H9 (cell line): Measurements from ENCODE around the gene SMARCA2. TPM values are rescaled to one million over a fixed set of nuclear protein-coding genes. Genes with fewer than 3 reads are reported as not detected.

Experiments used
- DNase-seq: peaks from one replicate; pipeline ENCODE4 v3.0.0-alpha.2; 2017
- H2AFZ ChIP-seq: one replicate; pipeline ENCODE4 v1.6.1; 2013; ENCODE audit warnings: mild to moderate bottlenecking, low read length, control low read depth, moderate library complexity
- H2AK5ac ChIP-seq: 2 replicates; pipeline ENCODE4 v1.6.1; 2013; ENCODE audit warnings: low read length, control low read depth, mixed read lengths; ENCODE audit not compliant: insufficient read length
- H2BK120ac ChIP-seq: one replicate; pipeline ENCODE4 v1.6.1; 2013; ENCODE audit warnings: low read depth, mild to moderate bottlenecking, low read length, control low read depth, inconsistent platforms; ENCODE audit not compliant: poor library complexity, severe bottlenecking
- H2BK12ac ChIP-seq: 2 replicates; pipeline ENCODE4 v1.6.1; 2013; ENCODE audit warnings: low read length, control low read depth, mixed read lengths, low read depth; ENCODE audit not compliant: insufficient read length
- H2BK15ac ChIP-seq: 2 replicates; pipeline ENCODE4 v1.6.1; 2013; ENCODE audit warnings: low read depth, low read length, control low read depth
- H2BK20ac ChIP-seq: one replicate; pipeline ENCODE4 v1.6.1; 2013; ENCODE audit warnings: low read depth, mild to moderate bottlenecking, low read length, control low read depth, inconsistent platforms; ENCODE audit not compliant: poor library complexity, severe bottlenecking
- H2BK5ac ChIP-seq: 2 replicates; pipeline ENCODE4 v1.6.1; 2013; ENCODE audit warnings: low read length, control low read depth, mixed read lengths; ENCODE audit not compliant: insufficient read length
- H3K14ac ChIP-seq: 2 replicates; pipeline ENCODE4 v1.6.1; 2013; ENCODE audit warnings: low read length, control low read depth; ENCODE audit not compliant: insufficient read depth
- H3K18ac ChIP-seq: 2 replicates; pipeline ENCODE4 v1.6.1; 2013; ENCODE audit warnings: low read depth, mild to moderate bottlenecking, mixed read lengths, low read length, control low read depth; ENCODE audit not compliant: insufficient read length
- H3K23ac ChIP-seq: 2 replicates; pipeline ENCODE4 v1.6.1; 2013; ENCODE audit warnings: low read length, control low read depth, mixed read lengths, low read depth; ENCODE audit not compliant: insufficient read length
- H3K23me2 ChIP-seq: 2 replicates; pipeline ENCODE4 v1.6.1; 2013; ENCODE audit warnings: low read depth, mild to moderate bottlenecking, mixed read lengths, low read length, control low read depth; ENCODE audit not compliant: insufficient read length, poor library complexity, severe bottlenecking
- H3K27ac ChIP-seq: 2 replicates; pipeline ENCODE4 v1.5.1; 2013; ENCODE audit warnings: low read length, control low read depth, mixed read lengths, low read depth; ENCODE audit not compliant: insufficient read length
- H3K27me3 ChIP-seq: 2 replicates; pipeline ENCODE4 v1.6.1; 2013; ENCODE audit warnings: low read length, control low read depth, inconsistent platforms; ENCODE audit not compliant: insufficient read depth
- H3K4ac ChIP-seq: 2 replicates; pipeline ENCODE4 v1.6.1; 2013; ENCODE audit warnings: low read depth, mild to moderate bottlenecking, control low read depth, inconsistent platforms, low read length, moderate library complexity
- H3K4me1 ChIP-seq: 2 replicates; pipeline ENCODE4 v1.6.1; 2013; ENCODE audit warnings: low read length, control low read depth, inconsistent platforms; ENCODE audit not compliant: insufficient read depth
- H3K4me2 ChIP-seq: 2 replicates; pipeline ENCODE4 v1.6.1; 2013; ENCODE audit warnings: low read length, control low read depth, mixed read lengths; ENCODE audit not compliant: insufficient read length, insufficient read depth
- H3K56ac ChIP-seq: 2 replicates; pipeline ENCODE4 v1.6.1; 2013; ENCODE audit warnings: low read depth, mild to moderate bottlenecking, mixed read lengths, low read length, control low read depth; ENCODE audit not compliant: insufficient read length
- H3K79me1 ChIP-seq: 2 replicates; pipeline ENCODE4 v1.6.1; 2013; ENCODE audit warnings: low read depth, mild to moderate bottlenecking, moderate library complexity, low read length, control low read depth, inconsistent platforms; ENCODE audit not compliant: insufficient read depth, poor library complexity, severe bottlenecking
- H3K79me2 ChIP-seq: 2 replicates; pipeline ENCODE4 v1.6.1; 2013; ENCODE audit warnings: low read length, control low read depth, inconsistent platforms; ENCODE audit not compliant: insufficient read depth
- H3K9ac ChIP-seq: 2 replicates; pipeline ENCODE4 v1.6.1; 2013; ENCODE audit warnings: low read length, control low read depth, mixed read lengths; ENCODE audit not compliant: insufficient read length; ENCODE audit errors: extremely low read depth
- H3K9me3 ChIP-seq: one replicate; pipeline ENCODE4 v1.6.1; 2013; ENCODE audit warnings: low read depth, low read length, inconsistent platforms; ENCODE audit not compliant: control insufficient read depth
- H3T11ph ChIP-seq: one replicate; pipeline ENCODE4 v1.6.1; 2013; ENCODE audit warnings: mild to moderate bottlenecking, low read length, control low read depth, inconsistent platforms
- H4K20me1 ChIP-seq: one replicate; pipeline ENCODE4 v1.6.1; 2013; ENCODE audit not compliant: control insufficient read depth, insufficient read length, insufficient read depth
- H4K5ac ChIP-seq: 2 replicates; pipeline ENCODE4 v1.6.1; 2013; ENCODE audit warnings: low read depth, mild to moderate bottlenecking, mixed read lengths, low read length, control low read depth; ENCODE audit not compliant: insufficient read length
- H4K8ac ChIP-seq: replicated peaks from 2 replicates; pipeline ENCODE4 v1.6.1; 2013; ENCODE audit warnings: low read length, control low read depth, mixed read lengths, low read depth; ENCODE audit not compliant: insufficient read length
- H4K91ac ChIP-seq: 2 replicates; pipeline ENCODE4 v1.6.1; 2013; ENCODE audit warnings: low read depth, mild to moderate bottlenecking, moderate library complexity, mixed read lengths, low read length, control low read depth; ENCODE audit not compliant: insufficient read length
- H3K27ac Mint-ChIP-seq, 3 experiments: 2 replicates in 2 of 3; 3 replicates in 1 of 3; pipeline ENCODE4 v1.8.0; 2020 to 2021; ENCODE audit warnings: mixed read lengths in 3 of 3, mild to moderate bottlenecking in 1 of 3, moderate library complexity in 1 of 3
- H3K27me3 Mint-ChIP-seq: 2 replicates; pipeline ENCODE4 v1.8.0; 2021; ENCODE audit warnings: low read depth, mild to moderate bottlenecking, moderate library complexity, mixed read lengths
- H3K36me3 Mint-ChIP-seq, 3 experiments: 2 replicates in 2 of 3; 3 replicates in 1 of 3; pipeline ENCODE4 v1.8.0; 2020 to 2021; ENCODE audit warnings: low read depth in 3 of 3, mixed read lengths in 3 of 3; ENCODE audit not compliant: insufficient read depth in 1 of 3
- H3K4me1 Mint-ChIP-seq, 2 experiments: 2 replicates each; pipeline ENCODE4 v1.8.0; 2020; ENCODE audit warnings: mixed read lengths in 2 of 2
- H3K4me3 Mint-ChIP-seq, 2 experiments: 2 replicates in 1 of 2; 3 replicates in 1 of 2; pipeline ENCODE4 v1.8.0; 2020 to 2021; ENCODE audit warnings: mild to moderate bottlenecking in 2 of 2, mixed read lengths in 2 of 2, moderate library complexity in 1 of 2
- H3K9me3 Mint-ChIP-seq, 2 experiments: 2 replicates in 1 of 2; 3 replicates in 1 of 2; pipeline ENCODE4 v1.8.0; 2020; ENCODE audit warnings: mild to moderate bottlenecking in 2 of 2, mixed read lengths in 2 of 2, moderate library complexity in 1 of 2
- WGBS: extraction: QIAGEN DNeasy Blood & Tissue Kit; methylation state at CpG from one replicate; pipeline ENCODE4 v1.1.7; 2013; ENCODE audit warnings: missing lambda C conversion rate, low lambda C conversion rate, mixed read lengths; ENCODE audit not compliant: insufficient read length; ENCODE audit errors: extremely low coverage; 5-methylcytosine and 5-hydroxymethylcytosine counted together
- total RNA-seq: library from RNA; stranded (reverse); gene quantifications from 2 replicates; pipeline ENCODE4 v1.2.1, GENCODE V29; 2021
- TF ChIP-seq, protein P1 (sequence below): fragments of 200-600 bp; sonication (generic); conservative IDR thresholded peaks from 3 replicates; pipeline ENCODE4 v1.8.0; 2021; ENCODE audit warnings: antibody characterized with exemption, mild to moderate bottlenecking

SMARCA2 gene
- total RNA-seq, 1 experiment from 2014 or later, result 15.3 TPM

GRCh38 chr9:2151171-2151570 is 136.0 kb downstream of the SMARCA2 start:
- H2BK5ac ChIP-seq, result no peak overlapping the region
- no peak overlapping the region for H3K23ac ChIP-seq
- H3K4me3 Mint-ChIP-seq, result no peak overlapping the region
- H3K4me1 Mint-ChIP-seq, result peaks cover 8 to 11% of the 10 kb centered on the region in 2 experiments
- H3K27me3 ChIP-seq, result no peaks in the 10 kb centered on the region
- no peaks in the 10 kb centered on the region for H3K27me3 Mint-ChIP-seq
- TF ChIP-seq, protein P1, sequence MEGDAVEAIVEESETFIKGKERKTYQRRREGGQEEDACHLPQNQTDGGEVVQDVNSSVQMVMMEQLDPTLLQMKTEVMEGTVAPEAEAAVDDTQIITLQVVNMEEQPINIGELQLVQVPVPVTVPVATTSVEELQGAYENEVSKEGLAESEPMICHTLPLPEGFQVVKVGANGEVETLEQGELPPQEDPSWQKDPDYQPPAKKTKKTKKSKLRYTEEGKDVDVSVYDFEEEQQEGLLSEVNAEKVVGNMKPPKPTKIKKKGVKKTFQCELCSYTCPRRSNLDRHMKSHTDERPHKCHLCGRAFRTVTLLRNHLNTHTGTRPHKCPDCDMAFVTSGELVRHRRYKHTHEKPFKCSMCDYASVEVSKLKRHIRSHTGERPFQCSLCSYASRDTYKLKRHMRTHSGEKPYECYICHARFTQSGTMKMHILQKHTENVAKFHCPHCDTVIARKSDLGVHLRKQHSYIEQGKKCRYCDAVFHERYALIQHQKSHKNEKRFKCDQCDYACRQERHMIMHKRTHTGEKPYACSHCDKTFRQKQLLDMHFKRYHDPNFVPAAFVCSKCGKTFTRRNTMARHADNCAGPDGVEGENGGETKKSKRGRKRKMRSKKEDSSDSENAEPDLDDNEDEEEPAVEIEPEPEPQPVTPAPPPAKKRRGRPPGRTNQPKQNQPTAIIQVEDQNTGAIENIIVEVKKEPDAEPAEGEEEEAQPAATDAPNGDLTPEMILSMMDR, result no peak
- no peak overlapping the region for H2AK5ac ChIP-seq
- H2BK15ac ChIP-seq, result no peak overlapping the region
- peaks cover 3 to 15% (median 4%) of the 10 kb centered on the region in 3 experiments; a peak in 5 of 7 replicates for H3K36me3 Mint-ChIP-seq
- no peak overlapping the region for H2BK20ac ChIP-seq
- H4K5ac ChIP-seq, result no peak overlapping the region
- no peak overlapping the region for H3K4me2 ChIP-seq
- no peak overlapping the region for H3K14ac ChIP-seq
- no peaks in the 10 kb centered on the region for H3K23me2 ChIP-seq
- H3K79me2 ChIP-seq, result no peaks in the 10 kb centered on the region
- H2BK12ac ChIP-seq, result no peak overlapping the region
- no peak overlapping the region for H4K8ac ChIP-seq
- no peak overlapping the region for H3K4ac ChIP-seq
- H2BK120ac ChIP-seq, result no peak overlapping the region
- H4K20me1 ChIP-seq, result no peaks in the 10 kb centered on the region
- no peak overlapping the region for H3K9ac ChIP-seq
- H3K9me3 Mint-ChIP-seq, result peaks cover 3 to 7% of the 10 kb centered on the region in 2 experiments; a peak in 4 of 5 replicates
- no peaks in the 10 kb centered on the region for H3K9me3 ChIP-seq
- DNase-seq, result no peak
- no peak overlapping the region for H2AFZ ChIP-seq
- no peak overlapping the region for H3K18ac ChIP-seq
- H4K91ac ChIP-seq, result no peak overlapping the region
- no peaks in the 10 kb centered on the region for H3K79me1 ChIP-seq
- H3K56ac ChIP-seq, result no peak overlapping the region
- no peak overlapping the region; a peak in 1 of 7 replicates for H3K27ac Mint-ChIP-seq
- no CpG with 5 or more reads among the region's 6 CpGs for WGBS
- H3K4me1 ChIP-seq, result 0 out of 2 replicates have a peak, but pooled peaks cover 2% of the 10 kb centered on the region
- no peak overlapping the region for H3K27ac ChIP-seq
- no peak overlapping the region for H3T11ph ChIP-seq
